ENCODE results near the gene ARFRP1. TPM values are rescaled to one million over a fixed set of nuclear protein-coding genes. Genes with fewer than 3 reads are reported as not detected.

The ARFRP1 gene
- total RNA-seq, 1 experiment from 2014 or later: 74.0 TPM

- intact Hi-C loops (cut with micrococcal nuclease; ENCODE audit: unreplicated experiment): no loop called here
- Mint-ChIP-seq H3K4me3 (ENCODE audit: low read depth, unreplicated experiment) (no peak overlapping the region), H3K36me3 (ENCODE audit: insufficient read depth, unreplicated experiment) (peaks cover 96% of the 10 kb centered on the region), H3K4me1 (ENCODE audit: low read depth, unreplicated experiment) (peaks cover 38% of the 10 kb centered on the region), H3K27ac (ENCODE audit: unreplicated experiment) (peak overlapping the region; percentile 91), H3K27me3 (ENCODE audit: unreplicated experiment) (no peaks in the 10 kb centered on the region), H3K9me3 (ENCODE audit: low read depth, unreplicated experiment) (no peaks in the 10 kb centered on the region)
- CTCF ChIA-PET: no interaction called here
- no peak for TF ChIP-seq CTCF (IDR thresholded peaks at IDR 0.05; ENCODE audit: unreplicated experiment)
- DNase-seq: no peak
- no TSS peak for BruUV-seq (replicated peaks)
These were observed 13.0 kb downstream of the ARFRP1 start for GRCh38 chr20:63694584-63695423.

- peaks cover 30% of the 10 kb centered on the region for H3K4me1 Mint-ChIP-seq (ENCODE audit: low read depth, unreplicated experiment)
- H3K36me3 Mint-ChIP-seq (ENCODE audit: insufficient read depth, unreplicated experiment): peaks cover 96% of the 10 kb centered on the region
- no TSS peak for BruUV-seq (replicated peaks)
- peak overlapping the region; percentile 41 for H3K4me3 Mint-ChIP-seq (ENCODE audit: low read depth, unreplicated experiment)
- CTCF ChIA-PET: no interaction called here
- H3K27me3 Mint-ChIP-seq (ENCODE audit: unreplicated experiment): no peaks in the 10 kb centered on the region
- H3K27ac Mint-ChIP-seq (ENCODE audit: unreplicated experiment): peak overlapping the region; percentile 91
- intact Hi-C loops (cut with micrococcal nuclease; ENCODE audit: unreplicated experiment): no loop called here
- H3K9me3 Mint-ChIP-seq (ENCODE audit: low read depth, unreplicated experiment): no peaks in the 10 kb centered on the region
- DNase-seq: no peak
- TF ChIP-seq CTCF (IDR thresholded peaks at IDR 0.05; ENCODE audit: unreplicated experiment): no peak
These were observed 13.8 kb downstream of the ARFRP1 start for GRCh38 chr20:63693733-63694583.

- H3K9me3 Mint-ChIP-seq (ENCODE audit: low read depth, unreplicated experiment): no peaks in the 10 kb centered on the region
- H3K27me3 Mint-ChIP-seq (ENCODE audit: unreplicated experiment): no peaks in the 10 kb centered on the region
- no peak for TF ChIP-seq CTCF (IDR thresholded peaks at IDR 0.05; ENCODE audit: unreplicated experiment)
- H3K4me1 Mint-ChIP-seq (ENCODE audit: low read depth, unreplicated experiment): peaks cover 22% of the 10 kb centered on the region
- intact Hi-C loops (cut with micrococcal nuclease; ENCODE audit: unreplicated experiment): no loop called here
- H3K36me3 Mint-ChIP-seq (ENCODE audit: insufficient read depth, unreplicated experiment): peaks cover 96% of the 10 kb centered on the region
- peak overlapping the region; percentile 41 for H3K4me3 Mint-ChIP-seq (ENCODE audit: low read depth, unreplicated experiment)
- CTCF ChIA-PET: interaction anchor here (1.0 to 2.1 kb wide), 2 partner anchors 15 to 155 kb away, joined by 3 to 11 read pairs; partner anchors contain the start of genes ARFRP1, PTK6 and ZGPAT
- DNase-seq: no peak
- peak overlapping the region; percentile 91 for H3K27ac Mint-ChIP-seq (ENCODE audit: unreplicated experiment)
- no TSS peak for BruUV-seq (replicated peaks)
These were observed 14.6 kb downstream of the ARFRP1 start for GRCh38 chr20:63693083-63693732.

- Mint-ChIP-seq H3K9me3 (ENCODE audit: low read depth, unreplicated experiment) (no peaks in the 10 kb centered on the region), H3K27me3 (ENCODE audit: unreplicated experiment) (no peaks in the 10 kb centered on the region), H3K4me1 (ENCODE audit: low read depth, unreplicated experiment) (peaks cover 17% of the 10 kb centered on the region), H3K4me3 (ENCODE audit: low read depth, unreplicated experiment) (no peak overlapping the region), H3K27ac (ENCODE audit: unreplicated experiment) (peak overlapping the region; percentile 83), H3K36me3 (ENCODE audit: insufficient read depth, unreplicated experiment) (peaks cover 96% of the 10 kb centered on the region)
- intact Hi-C loops (cut with micrococcal nuclease; ENCODE audit: unreplicated experiment): no loop called here
- no TSS peak for BruUV-seq (replicated peaks)
- DNase-seq: peak; percentile 64
- CTCF ChIA-PET: interaction anchor here (1.0 to 2.1 kb wide), 3 partner anchors 10 to 154 kb away, joined by 3 to 11 read pairs (median 8); partner anchors contain the start of genes ARFRP1, PTK6 and ZGPAT
- no peak for TF ChIP-seq CTCF (IDR thresholded peaks at IDR 0.05; ENCODE audit: unreplicated experiment)
These were observed 15.2 kb downstream of the ARFRP1 start for GRCh38 chr20:63692436-63693082.
